K562 (cell line): ENCODE data around the gene CENPV. TPM values are rescaled to one million over a fixed set of nuclear protein-coding genes. Genes with fewer than 3 reads are reported as not detected.
A peak's percentile ranks its signal among the peaks of the same experiment; 100 is the strongest.

Experiments used
- ATF3 ChIP-seq, 2 experiments: fragments of 450-650 bp in 1 of 2; sonication (generic) in 1 of 2; formaldehyde crosslinking in 1 of 2; IDR thresholded peaks in 1 of 2; conservative IDR thresholded peaks in 1 of 2; 2 replicates each; pipeline versions ENCODE4 v1.6.1 to v1.8.1; 2016 to 2023; ENCODE audit warnings: mild to moderate bottlenecking in 2 of 2, moderate library complexity in 2 of 2, inconsistent platforms in 1 of 2, missing genetic modification reagents in 1 of 2
- BRD4 ChIP-seq: fragments of 200-600 bp; sonication (generic); IDR thresholded peaks from 2 replicates; pipeline ENCODE4 v1.6.1; 2017; ENCODE audit warnings: inconsistent platforms
- C11orf30 ChIP-seq: fragments of 450-650 bp; IDR thresholded peaks from 2 replicates; pipeline ENCODE4 v1.6.1; 2016; ENCODE audit warnings: low read depth, mild to moderate bottlenecking
- ESRRA ChIP-seq: fragments of 450-650 bp; IDR thresholded peaks from 2 replicates; pipeline ENCODE4 v1.6.1; 2014; ENCODE audit warnings: low read depth, mild to moderate bottlenecking, moderate library complexity, borderline replicate concordance
- EWSR1 ChIP-seq: fragments of 450-650 bp; IDR thresholded peaks from 2 replicates; pipeline ENCODE4 v1.6.1; 2018; ENCODE audit warnings: borderline replicate concordance, mild to moderate bottlenecking, low read depth, moderate library complexity; ENCODE audit not compliant: partially characterized antibody
- FOSL1 ChIP-seq: fragments of 200-800 bp; sonication (Bioruptor generic); conservative IDR thresholded peaks from 2 replicates; pipeline ENCODE4 v1.6.1; 2016; ENCODE audit warnings: missing genetic modification characterization, missing compliant biosample characterization
- HMGN3 ChIP-seq: IDR thresholded peaks from 2 replicates; pipeline ENCODE4 v1.6.1; 2011; ENCODE audit warnings: borderline replicate concordance, low read depth, mild to moderate bottlenecking, mixed read lengths, low read length; ENCODE audit not compliant: insufficient read length; ENCODE audit errors: extremely low read depth
- HNRNPK ChIP-seq: fragments of 200-400 bp; formaldehyde crosslinking; IDR thresholded peaks from one replicate; pipeline ENCODE4 v1.6.1; 2018; ENCODE audit warnings: mild to moderate bottlenecking, low read depth, low read length; ENCODE audit not compliant: poor library complexity, severe bottlenecking
- KDM1A ChIP-seq, 2 experiments: fragments of 450-650 bp; IDR thresholded peaks; 2 replicates each; pipeline ENCODE4 v1.6.1; 2016; ENCODE audit warnings: mild to moderate bottlenecking in 2 of 2
- LEF1 ChIP-seq: fragments of 450-650 bp; IDR thresholded peaks from 2 replicates; pipeline ENCODE4 v1.6.1; 2016; ENCODE audit warnings: mild to moderate bottlenecking
- NR2C1 ChIP-seq, 2 experiments: fragments of 450-650 bp; IDR thresholded peaks; 2 replicates each; pipeline ENCODE4 v1.6.1; 2017; ENCODE audit warnings: mild to moderate bottlenecking in 2 of 2, antibody characterized with exemption in 1 of 2, inconsistent platforms in 1 of 2, missing compliant biosample characterization in 1 of 2, missing genetic modification characterization in 1 of 2
- NR2F6 ChIP-seq: fragments of 450-650 bp; formaldehyde crosslinking; IDR thresholded peaks from 2 replicates; pipeline ENCODE4 v1.4.0; 2020; ENCODE audit warnings: mild to moderate bottlenecking
- POLR2AphosphoS2 ChIP-seq: IDR thresholded peaks from 2 replicates; pipeline ENCODE4 v1.6.1; 2012; ENCODE audit warnings: low read length, improper control_type of control experiment
- RB1 ChIP-seq: fragments of 450-650 bp; IDR thresholded peaks from 2 replicates; pipeline ENCODE4 v1.6.1; 2017; ENCODE audit warnings: low read depth, mild to moderate bottlenecking
- THAP12 ChIP-seq: fragments of 250-450 bp; sonication (Bioruptor Pico); IDR thresholded peaks from 2 replicates; pipeline ENCODE4 v1.9.0; 2021; ENCODE audit warnings: mild to moderate bottlenecking, inconsistent platforms
- TRIM25 ChIP-seq: fragments of 450-650 bp; IDR thresholded peaks from 2 replicates; pipeline ENCODE4 v1.7.0; 2016; ENCODE audit warnings: borderline replicate concordance
- VEZF1 ChIP-seq: fragments of 200-800 bp; sonication (Bioruptor generic); IDR thresholded peaks from 2 replicates; pipeline ENCODE4 v1.6.1; 2017; ENCODE audit warnings: missing genetic modification characterization, missing compliant biosample characterization
- ZNF76 ChIP-seq: fragments of 250-450 bp; sonication (Bioruptor Pico); IDR thresholded peaks from 2 replicates; pipeline ENCODE4 v1.4.0; 2020; ENCODE audit warnings: mild to moderate bottlenecking, moderate library complexity, borderline replicate concordance
- polyA plus RNA-seq, 8 experiments: library from polyadenylated mRNA; depleted of rRNA in 4 of 8; stranded (reverse) in 5 of 8; unstranded in 3 of 8; fragments of >200 nt; fragmentation: Nextera tagmentation in 2 of 8; fragmentation: Illumina TruSeq in 1 of 8; extraction: Ambion mirVana in 2 of 8; extraction: Trizol in 1 of 8; gene quantifications; 2 replicates each; pipeline versions ENCODE4 v1.2.1 to v1.2.3, GENCODE V29; 2011 to 2014; ENCODE audit warnings: inconsistent platforms in 1 of 8, missing spikeins in 1 of 8
- total RNA-seq, 7 experiments: library from RNA; depleted of rRNA in 6 of 7; stranded (reverse); fragments of >200 nt in 6 of 7; fragmentation: Illumina TruSeq in 2 of 7; extraction: Trizol in 2 of 7; gene quantifications; 2 replicates each; pipeline versions ENCODE4 v1.2.1 to v1.2.3, GENCODE V29; 2011 to 2021; ENCODE audit warnings: low replicate concordance in 1 of 7

The CENPV gene
- total and polyA plus RNA-seq, 9 of the 15 experiments (the other 6 are each of a cell fraction or from before 2014, with no cell fraction given) = 17.8 to 131 (median 89.3) TPM

GRCh38 chr17:16380640-16381495 lies 27.6 kb upstream of the CENPV start, which contains the start of gene UBB (continued):
- TF ChIP-seq HNRNPK (no peak), ATF3 (IDR thresholded peaks at IDR 0.05) (peak; percentile 99), ATF3 (CRISPR knock-in tag; conservative IDR thresholded peaks at IDR 0.05) (peak; percentile 74), POLR2AphosphoS2 (peak; percentile 93; the same call in 1 of the 2 replicates), ZNF76 (CRISPR knock-in tag) (0 out of 2 replicates have a peak, but pooled peaks have one; percentile 12), TRIM25 (no peak), RB1 (peak; percentile 20; the same call in 1 of the 2 replicates), NR2F6 (0 out of 2 replicates have a peak, but pooled peaks have one; percentile 15), ESRRA (peak; percentile 68), KDM1A (IDR thresholded peaks at IDR 0.05) (peak in 1 of 2 experiments; percentile 54; a peak in 1 of 4 replicates), BRD4 (peak; percentile 97), NR2C1 (IDR thresholded peaks at IDR 0.05) (peak; percentile 56), NR2C1 (tag; IDR thresholded peaks at IDR 0.05) (peak; percentile 19; the same call in 1 of the 2 replicates), VEZF1 (CRISPR knock-in tag) (peak; percentile 88), LEF1 (peak; percentile 62), EWSR1 (no peak), C11orf30 (peak; percentile 53), THAP12 (peak; percentile 72; the same call in 1 of the 2 replicates), FOSL1 (tag) (peak; percentile 61), HMGN3 (peak; percentile 80)
